GM19463 (cell line): ENCODE measurements around the gene ITPRID1.

Experiments used
- ATAC-seq: cut with Tn5 transposase; IDR thresholded peaks from one replicate; pipeline ENCODE4 v1.9.1; 2021; ENCODE audit warnings: mild to moderate bottlenecking, moderate library complexity; ENCODE audit not compliant: unreplicated experiment

Gene ITPRID1

GRCh38 chr7:31692871-31693270, 179.0 kb downstream of the ITPRID1 start:
- ATAC-seq: no peak

GRCh38 chr7:31695859-31696614, 182.1 kb downstream of the ITPRID1 start:
- peak; percentile 65 for ATAC-seq

GRCh38 chr7:31699050-31699449, 185.2 kb downstream of the ITPRID1 start:
- no peak for ATAC-seq

GRCh38 chr7:31702354-31702753, 188.5 kb downstream of the ITPRID1 start:
- no peak for ATAC-seq

DNA sequence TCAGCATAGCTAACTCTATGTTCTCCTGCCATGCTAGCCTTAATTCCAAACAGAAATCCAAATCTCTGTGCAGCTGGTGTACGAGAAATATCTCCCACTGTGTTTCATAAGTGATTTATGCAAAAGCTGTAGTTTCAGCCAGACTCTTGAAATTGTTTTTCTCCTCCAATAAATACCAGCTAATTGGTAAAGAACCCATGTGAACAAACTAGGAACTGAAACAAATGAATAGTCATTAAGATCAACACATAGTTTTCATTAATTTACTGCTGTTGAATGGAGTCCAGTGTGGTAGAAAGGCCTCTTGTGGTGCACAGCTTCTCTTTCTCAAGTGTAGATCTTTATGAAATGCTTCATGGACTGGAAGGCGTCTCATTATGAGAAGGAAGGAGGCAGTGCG, 191.5 kb downstream of the ITPRID1 start:
- ATAC-seq: no peak

DNA sequence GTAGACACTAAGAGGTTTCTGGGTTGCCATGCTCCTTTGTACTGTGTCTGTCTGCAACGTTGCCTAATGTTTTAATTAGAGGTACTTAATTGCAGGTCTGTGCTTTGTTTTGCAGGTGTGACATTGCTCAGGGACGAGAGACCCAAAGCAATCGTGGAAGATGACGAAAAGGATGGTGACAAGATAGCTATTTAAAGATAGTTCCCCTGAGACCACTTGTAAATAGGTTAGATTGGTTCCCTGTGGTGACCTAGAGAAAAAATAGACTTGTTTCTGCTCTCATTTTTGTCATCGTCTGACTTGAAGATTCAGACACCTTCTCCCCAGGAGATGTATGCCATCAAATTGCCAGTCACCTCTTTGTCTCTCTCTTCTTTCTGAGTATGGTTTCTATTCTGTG, 193.2 kb downstream of the ITPRID1 start:
- no peak for ATAC-seq
